ENCODE data around the gene CACNA1H. TPM values are rescaled to one million over a fixed set of nuclear protein-coding genes. Genes with fewer than 3 reads are reported as not detected.
"Not testable (repeated sequence)": the region's sequence is repeated elsewhere in the genome, so short reads cannot be mapped to it uniquely, and the experiment has no call there.

Gene CACNA1H
- total RNA-seq, 1 experiment from 2014 or later, result 24.3 TPM

- Histone ChIP-seq H3K9me2 (ENCODE audit: insufficient read depth) (no peaks in the 10 kb centered on the region), H3K36me3 (ENCODE audit: control insufficient read depth in 1 of 2, insufficient read depth in 2 of 2, low read length in 2 of 2) (no peaks in the 10 kb centered on the region), H3K9me3 (ENCODE audit: control insufficient read depth in 1 of 2, insufficient read depth in 1 of 2, low read depth in 1 of 2, low read length in 2 of 2) (no peaks in the 10 kb centered on the region; a peak in 1 of 4 replicates), H3K79me2 (ENCODE audit: insufficient read depth, low read length) (no peaks in the 10 kb centered on the region), H4K20me1 (ENCODE audit: insufficient read depth) (no peaks in the 10 kb centered on the region), H3K4me1 (ENCODE audit: control insufficient read depth in 1 of 2, insufficient read depth in 2 of 2, low read length in 2 of 2) (peaks cover 4 to 5% of the 10 kb centered on the region in 2 experiments; a peak in 3 of 4 replicates), H3K4me3 (replicated peaks in 1 of 2; ENCODE audit: low read depth in 1 of 2, low read length in 2 of 2) (no peak overlapping the region), H3K27ac (ENCODE audit: low read depth, low read length) (no peak overlapping the region), H2AFZ (ENCODE audit: low read depth, low read length, poor library complexity, severe bottlenecking) (no peak overlapping the region), H3K9ac (ENCODE audit: low read length) (no peak overlapping the region), H3K27me3 (ENCODE audit: insufficient read depth, low read length) (no peaks in the 10 kb centered on the region), H3K4me2 (ENCODE audit: low read length) (no peak overlapping the region)
- POLR2A ChIA-PET, result no interaction called here
- ATAC-seq (no peak), DNase-seq (ENCODE audit: low read depth, low spot score) (no peak)
- TF ChIP-seq REST (IDR thresholded peaks at IDR 0.05; ENCODE audit: low read depth) (no peak), MAX (IDR thresholded peaks at IDR 0.05) (no peak), SIN3A (IDR thresholded peaks at IDR 0.05; ENCODE audit: low read depth) (no peak), TCF7L2 (IDR thresholded peaks at IDR 0.05; ENCODE audit: borderline replicate concordance, extremely low read depth, insufficient read depth, insufficient read length) (no peak)
- CTCF ChIA-PET, result no interaction called here
- intact Hi-C loops (cut with micrococcal nuclease), result no loop called here
- RAD21 ChIA-PET (ENCODE audit: low non-redundant PET in 1 of 2, low total read pairs in 2 of 2, uncharacterized antibody in 2 of 2, unreplicated experiment in 2 of 2), result no interaction called here
- BruUV-seq (replicated peaks), result no TSS peak
Measured at GRCh38 chr16:1265826-1266225, 112.9 kb downstream of the CACNA1H start.

- H3K27ac ChIP-seq (ENCODE audit: low read depth, low read length); H3K4me3 ChIP-seq (replicated peaks in 1 of 2; ENCODE audit: low read depth in 1 of 2, low read length in 2 of 2); H3K9me2 ChIP-seq (ENCODE audit: insufficient read depth); H3K36me3 ChIP-seq (ENCODE audit: control insufficient read depth in 1 of 2, insufficient read depth in 2 of 2, low read length in 2 of 2); H3K4me1 ChIP-seq (ENCODE audit: control insufficient read depth in 1 of 2, insufficient read depth in 2 of 2, low read length in 2 of 2); H3K79me2 ChIP-seq (ENCODE audit: insufficient read depth, low read length); ATAC-seq; RAD21 ChIA-PET (ENCODE audit: low non-redundant PET in 1 of 2, low total read pairs in 2 of 2, uncharacterized antibody in 2 of 2, unreplicated experiment in 2 of 2); H3K27me3 ChIP-seq (ENCODE audit: insufficient read depth, low read length); DNase-seq (ENCODE audit: low read depth, low spot score); H3K9ac ChIP-seq (ENCODE audit: low read length); H2AFZ ChIP-seq (ENCODE audit: low read depth, low read length, poor library complexity, severe bottlenecking); H3K9me3 ChIP-seq (ENCODE audit: control insufficient read depth in 1 of 2, insufficient read depth in 1 of 2, low read depth in 1 of 2, low read length in 2 of 2); BruUV-seq (replicated peaks); intact Hi-C loops (cut with micrococcal nuclease); CTCF ChIA-PET; H4K20me1 ChIP-seq (ENCODE audit: insufficient read depth); POLR2A ChIA-PET: not testable (repeated sequence)
- peak overlapping the region; percentile 37; the same call in 1 of the 2 replicates for H3K4me2 ChIP-seq (ENCODE audit: low read length)
Measured at GRCh38 chr16:1269418-1269817, 116.5 kb downstream of the CACNA1H start.
